Right lobe of liver (tissue), 4 donors: Measurements from ENCODE around the gene MROH2A.

Source experiments
- CTCF ChIP-seq, 4 donors: fragments of 200-600 bp in 3 of 4; fragments of 450-650 bp in 1 of 4; IDR thresholded peaks; one replicate each; pipeline versions ENCODE4 v1.5.1 to v1.8.0; 2016 to 2022; ENCODE audit warnings: antibody characterized with exemption in 4 of 4, mild to moderate bottlenecking in 2 of 4
- POLR2A ChIP-seq: fragments of 450-650 bp; IDR thresholded peaks from one replicate; pipeline ENCODE4 v1.6.1; 2017; ENCODE audit warnings: antibody characterized with exemption, mild to moderate bottlenecking
- donor health status: DM: no; HTN: no; CAD: no.
- donor health status: DM: no; HTN: no; CAD: no.
- donor health status: DM: no; HTN: yes; CAD: no.

- TF ChIP-seq CTCF (IDR thresholded peaks at IDR 0.05) (no peak), POLR2A (peak; percentile 40)
Measured at GRCh38 chr2:233822781-233823730, 44.9 kb downstream of the MROH2A start.
